ENCODE results near the gene ACAP3.

Gene ACAP3

DNA sequence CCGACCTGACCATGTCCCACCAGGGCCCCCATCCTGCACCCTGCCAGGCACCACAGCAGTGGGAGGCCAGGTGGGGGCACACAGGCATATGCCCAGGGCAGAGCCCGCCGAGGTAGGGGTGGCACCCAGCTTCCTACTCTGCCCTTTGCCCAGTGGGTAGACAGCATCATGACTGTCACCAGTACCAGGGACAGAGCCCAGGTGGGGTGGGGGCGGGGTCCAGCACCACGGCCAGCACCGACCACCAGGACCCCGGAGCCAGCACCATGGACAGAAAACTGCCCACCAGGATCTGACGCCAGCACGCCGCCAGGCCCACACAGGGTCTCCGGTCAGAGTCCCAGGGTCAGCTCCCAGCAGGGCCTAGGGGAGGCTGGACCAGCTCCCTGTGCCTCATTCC, 27.1 kb upstream of the ACAP3 start:
- TF ChIP-seq, protein P1, sequence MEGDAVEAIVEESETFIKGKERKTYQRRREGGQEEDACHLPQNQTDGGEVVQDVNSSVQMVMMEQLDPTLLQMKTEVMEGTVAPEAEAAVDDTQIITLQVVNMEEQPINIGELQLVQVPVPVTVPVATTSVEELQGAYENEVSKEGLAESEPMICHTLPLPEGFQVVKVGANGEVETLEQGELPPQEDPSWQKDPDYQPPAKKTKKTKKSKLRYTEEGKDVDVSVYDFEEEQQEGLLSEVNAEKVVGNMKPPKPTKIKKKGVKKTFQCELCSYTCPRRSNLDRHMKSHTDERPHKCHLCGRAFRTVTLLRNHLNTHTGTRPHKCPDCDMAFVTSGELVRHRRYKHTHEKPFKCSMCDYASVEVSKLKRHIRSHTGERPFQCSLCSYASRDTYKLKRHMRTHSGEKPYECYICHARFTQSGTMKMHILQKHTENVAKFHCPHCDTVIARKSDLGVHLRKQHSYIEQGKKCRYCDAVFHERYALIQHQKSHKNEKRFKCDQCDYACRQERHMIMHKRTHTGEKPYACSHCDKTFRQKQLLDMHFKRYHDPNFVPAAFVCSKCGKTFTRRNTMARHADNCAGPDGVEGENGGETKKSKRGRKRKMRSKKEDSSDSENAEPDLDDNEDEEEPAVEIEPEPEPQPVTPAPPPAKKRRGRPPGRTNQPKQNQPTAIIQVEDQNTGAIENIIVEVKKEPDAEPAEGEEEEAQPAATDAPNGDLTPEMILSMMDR (IDR thresholded peaks at IDR 0.05; ENCODE audit: low read depth, low read length, missing control alignments): no peak
- DNase-seq (ENCODE audit: extremely low read depth, low read depth): no peak
- no peak overlapping the region for H3K4me3 ChIP-seq (replicated peaks; ENCODE audit: low read depth, low read length)

DNA sequence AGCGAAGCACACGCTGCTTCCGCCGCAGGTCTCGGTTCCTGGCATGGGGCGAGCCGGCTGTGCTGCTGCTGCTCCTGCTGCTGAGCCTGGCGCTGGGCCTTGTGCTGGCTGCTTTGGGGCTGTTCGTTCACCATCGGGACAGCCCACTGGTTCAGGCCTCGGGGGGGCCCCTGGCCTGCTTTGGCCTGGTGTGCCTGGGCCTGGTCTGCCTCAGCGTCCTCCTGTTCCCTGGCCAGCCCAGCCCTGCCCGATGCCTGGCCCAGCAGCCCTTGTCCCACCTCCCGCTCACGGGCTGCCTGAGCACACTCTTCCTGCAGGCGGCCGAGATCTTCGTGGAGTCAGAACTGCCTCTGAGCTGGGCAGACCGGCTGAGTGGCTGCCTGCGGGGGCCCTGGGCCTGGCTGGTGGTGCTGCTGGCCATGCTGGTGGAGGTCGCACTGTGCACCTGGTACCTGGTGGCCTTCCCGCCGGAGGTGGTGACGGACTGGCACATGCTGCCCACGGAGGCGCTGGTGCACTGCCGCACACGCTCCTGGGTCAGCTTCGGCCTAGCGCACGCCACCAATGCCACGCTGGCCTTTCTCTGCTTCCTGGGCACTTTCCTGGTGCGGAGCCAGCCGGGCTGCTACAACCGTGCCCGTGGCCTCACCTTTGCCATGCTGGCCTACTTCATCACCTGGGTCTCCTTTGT, 26.0 kb upstream of the ACAP3 start:
- DNase-seq (ENCODE audit: extremely low read depth, low read depth): no peak
- H3K4me3 ChIP-seq (replicated peaks; ENCODE audit: low read depth, low read length): no peak overlapping the region
- TF ChIP-seq, protein P1 (IDR thresholded peaks at IDR 0.05; ENCODE audit: low read depth, low read length, missing control alignments): no peak

DNA sequence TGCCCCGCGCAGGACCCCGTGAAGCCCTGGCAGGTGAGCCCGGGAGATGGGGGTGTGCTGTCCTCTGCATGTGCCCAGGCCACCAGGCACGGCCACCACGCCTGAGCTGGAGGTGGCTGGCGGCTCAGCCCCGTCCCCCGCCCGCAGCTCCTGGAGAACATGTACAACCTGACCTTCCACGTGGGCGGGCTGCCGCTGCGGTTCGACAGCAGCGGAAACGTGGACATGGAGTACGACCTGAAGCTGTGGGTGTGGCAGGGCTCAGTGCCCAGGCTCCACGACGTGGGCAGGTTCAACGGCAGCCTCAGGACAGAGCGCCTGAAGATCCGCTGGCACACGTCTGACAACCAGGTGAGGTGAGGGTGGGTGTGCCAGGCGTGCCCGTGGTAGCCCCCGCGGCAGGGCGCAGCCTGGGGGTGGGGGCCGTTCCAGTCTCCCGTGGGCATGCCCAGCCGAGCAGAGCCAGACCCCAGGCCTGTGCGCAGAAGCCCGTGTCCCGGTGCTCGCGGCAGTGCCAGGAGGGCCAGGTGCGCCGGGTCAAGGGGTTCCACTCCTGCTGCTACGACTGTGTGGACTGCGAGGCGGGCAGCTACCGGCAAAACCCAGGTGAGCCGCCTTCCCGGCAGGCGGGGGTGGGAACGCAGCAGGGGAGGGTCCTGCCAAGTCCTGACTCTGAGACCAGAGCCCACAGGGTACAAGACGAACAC, 25.2 kb upstream of the ACAP3 start:
- TF ChIP-seq, protein P1 (IDR thresholded peaks at IDR 0.05; ENCODE audit: low read depth, low read length, missing control alignments): no peak
- H3K4me3 ChIP-seq (replicated peaks; ENCODE audit: low read depth, low read length): no peak overlapping the region
- DNase-seq (ENCODE audit: extremely low read depth, low read depth): no peak

GRCh38 chr1:1332031-1332755, 24.5 kb upstream of the ACAP3 start:
- no peak overlapping the region for H3K4me3 ChIP-seq (replicated peaks; ENCODE audit: low read depth, low read length)
- TF ChIP-seq, protein P1 (IDR thresholded peaks at IDR 0.05; ENCODE audit: low read depth, low read length, missing control alignments): no peak
- no peak for DNase-seq (ENCODE audit: extremely low read depth, low read depth)

GRCh38 chr1:1331068-1331965, 23.6 kb upstream of the ACAP3 start, which contains the start of gene TAS1R3:
Gene TAS1R3, plus strand, starts transcription at chr1:1331280. Its CDS starts 66 bp downstream, at chr1:1331346.
- H3K4me3 ChIP-seq (replicated peaks; ENCODE audit: low read depth, low read length): no peak within 1 kb of the TSS
- DNase-seq (ENCODE audit: extremely low read depth, low read depth): no peak
- TF ChIP-seq, protein P1 (IDR thresholded peaks at IDR 0.05; ENCODE audit: low read depth, low read length, missing control alignments): no peak
